GM12874 (cell line): ENCODE measurements around the gene SHOC2.

Source experiments
- TF ChIP-seq, protein P1 (sequence below): IDR thresholded peaks from 2 replicates; pipeline ENCODE4 v1.5.1; 2011; ENCODE audit warnings: low read depth, mild to moderate bottlenecking, control low read depth, low read length, moderate library complexity; ENCODE audit not compliant: insufficient read depth

Gene SHOC2

DNA sequence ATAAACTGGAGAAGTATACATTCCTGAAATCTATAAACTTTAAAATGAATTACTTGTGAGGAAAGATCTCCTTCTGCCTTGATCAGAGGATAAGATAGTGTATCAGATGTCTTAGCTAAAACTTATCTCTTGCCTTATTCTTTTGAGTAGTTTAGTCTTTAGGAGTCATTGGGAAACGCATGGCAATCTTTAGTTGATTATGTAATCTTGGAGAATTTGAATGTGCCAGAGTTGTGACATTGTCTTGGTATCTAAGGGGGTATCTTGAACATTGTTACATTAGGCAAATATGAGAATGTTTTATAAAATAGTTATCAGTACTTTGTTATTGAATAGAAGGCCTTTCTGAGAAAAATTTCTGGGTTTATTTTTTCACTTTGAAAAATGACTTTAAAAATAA lies 95.8 kb downstream of the SHOC2 start:
- TF ChIP-seq, protein P1, sequence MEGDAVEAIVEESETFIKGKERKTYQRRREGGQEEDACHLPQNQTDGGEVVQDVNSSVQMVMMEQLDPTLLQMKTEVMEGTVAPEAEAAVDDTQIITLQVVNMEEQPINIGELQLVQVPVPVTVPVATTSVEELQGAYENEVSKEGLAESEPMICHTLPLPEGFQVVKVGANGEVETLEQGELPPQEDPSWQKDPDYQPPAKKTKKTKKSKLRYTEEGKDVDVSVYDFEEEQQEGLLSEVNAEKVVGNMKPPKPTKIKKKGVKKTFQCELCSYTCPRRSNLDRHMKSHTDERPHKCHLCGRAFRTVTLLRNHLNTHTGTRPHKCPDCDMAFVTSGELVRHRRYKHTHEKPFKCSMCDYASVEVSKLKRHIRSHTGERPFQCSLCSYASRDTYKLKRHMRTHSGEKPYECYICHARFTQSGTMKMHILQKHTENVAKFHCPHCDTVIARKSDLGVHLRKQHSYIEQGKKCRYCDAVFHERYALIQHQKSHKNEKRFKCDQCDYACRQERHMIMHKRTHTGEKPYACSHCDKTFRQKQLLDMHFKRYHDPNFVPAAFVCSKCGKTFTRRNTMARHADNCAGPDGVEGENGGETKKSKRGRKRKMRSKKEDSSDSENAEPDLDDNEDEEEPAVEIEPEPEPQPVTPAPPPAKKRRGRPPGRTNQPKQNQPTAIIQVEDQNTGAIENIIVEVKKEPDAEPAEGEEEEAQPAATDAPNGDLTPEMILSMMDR, result no peak

GRCh38 chr10:111017098-111017497 lies 97.7 kb downstream of the SHOC2 start:
- TF ChIP-seq, protein P1, result no peak

- TF ChIP-seq, protein P1, result no peak
These were observed 98.6 kb downstream of the SHOC2 start for GRCh38 chr10:111018021-111018420.

- TF ChIP-seq, protein P1, result no peak
These were observed 103.7 kb downstream of the SHOC2 start for GRCh38 chr10:111023060-111023459.

GRCh38 chr10:111030042-111030750 lies 110.8 kb downstream of the SHOC2 start:
- TF ChIP-seq, protein P1, result no peak

GRCh38 chr10:111034598-111035310 lies 115.3 kb downstream of the SHOC2 start:
- TF ChIP-seq, protein P1, result no peak

GRCh38 chr10:111035542-111035941 lies 116.1 kb downstream of the SHOC2 start:
- TF ChIP-seq, protein P1, result no peak
